Nephron progenitor cell (in vitro differentiated cells): Measurements from ENCODE around the gene OR2AE1.

Experiments used
- DNase-seq: peaks from one replicate; pipeline ENCODE4 v3.0.0; 2021
- H3K27ac Mint-ChIP-seq: 2 replicates; pipeline ENCODE4 v1.8.0; 2021; ENCODE audit warnings: mild to moderate bottlenecking, moderate library complexity, mixed read lengths
- H3K27me3 Mint-ChIP-seq: 2 replicates; pipeline ENCODE4 v1.8.0; 2021; ENCODE audit warnings: mild to moderate bottlenecking, low read depth, mixed read lengths; ENCODE audit not compliant: poor library complexity
- H3K36me3 Mint-ChIP-seq: 2 replicates; pipeline ENCODE4 v1.8.0; 2021; ENCODE audit warnings: low read depth, mixed read lengths
- H3K4me1 Mint-ChIP-seq: 2 replicates; pipeline ENCODE4 v1.8.0; 2021; ENCODE audit warnings: mixed read lengths
- H3K4me3 Mint-ChIP-seq: 2 replicates; pipeline ENCODE4 v1.8.0; 2021; ENCODE audit warnings: mild to moderate bottlenecking, moderate library complexity, mixed read lengths
- H3K9me3 Mint-ChIP-seq: 2 replicates; pipeline ENCODE4 v1.8.0; 2021; ENCODE audit warnings: mild to moderate bottlenecking, moderate library complexity, mixed read lengths
- CTCF ChIP-seq: fragments of 200-600 bp; sonication (generic); IDR thresholded peaks from 2 replicates; pipeline ENCODE4 v1.5.0; 2021; ENCODE audit warnings: antibody characterized with exemption

Gene OR2AE1

GRCh38 chr7:99843808-99844207 is 33.0 kb downstream of the OR2AE1 start:
- DNase-seq: no peak
- Mint-ChIP-seq H3K36me3 (no peaks in the 10 kb centered on the region), H3K4me1 (peaks cover 8% of the 10 kb centered on the region), H3K9me3 (no peaks in the 10 kb centered on the region), H3K4me3 (no peak overlapping the region), H3K27me3 (peaks cover 13% of the 10 kb centered on the region), H3K27ac (no peak overlapping the region)
- no peak for TF ChIP-seq CTCF

GRCh38 chr7:99842926-99843325 is 33.9 kb downstream of the OR2AE1 start:
- Mint-ChIP-seq H3K4me3 (no peak overlapping the region), H3K9me3 (no peaks in the 10 kb centered on the region), H3K36me3 (no peaks in the 10 kb centered on the region), H3K4me1 (peaks cover 8% of the 10 kb centered on the region), H3K27me3 (peaks cover 13% of the 10 kb centered on the region), H3K27ac (no peak overlapping the region)
- no peak for TF ChIP-seq CTCF
- DNase-seq: no peak

- TF ChIP-seq CTCF: no peak
- no peak overlapping the region for H3K4me3 Mint-ChIP-seq
- no peak overlapping the region for H3K27ac Mint-ChIP-seq
- peaks cover 8% of the 10 kb centered on the region for H3K4me1 Mint-ChIP-seq
- peaks cover 8% of the 10 kb centered on the region for H3K27me3 Mint-ChIP-seq
- no peaks in the 10 kb centered on the region for H3K9me3 Mint-ChIP-seq
- DNase-seq: no peak
- H3K36me3 Mint-ChIP-seq: no peaks in the 10 kb centered on the region
These were observed 36.5 kb downstream of the OR2AE1 start for GRCh38 chr7:99840136-99840869.

- H3K36me3 Mint-ChIP-seq: no peaks in the 10 kb centered on the region
- no peak overlapping the region for H3K4me3 Mint-ChIP-seq
- peaks cover 7% of the 10 kb centered on the region for H3K27me3 Mint-ChIP-seq
- no peak overlapping the region for H3K27ac Mint-ChIP-seq
- no peak for TF ChIP-seq CTCF
- no peaks in the 10 kb centered on the region for H3K9me3 Mint-ChIP-seq
- DNase-seq: no peak
- H3K4me1 Mint-ChIP-seq: peaks cover 8% of the 10 kb centered on the region
These were observed 37.4 kb downstream of the OR2AE1 start for GRCh38 chr7:99839287-99840021.

- Mint-ChIP-seq H3K27me3 (peaks cover 11% of the 10 kb centered on the region), H3K4me1 (peaks cover 8% of the 10 kb centered on the region), H3K9me3 (no peaks in the 10 kb centered on the region), H3K36me3 (no peaks in the 10 kb centered on the region), H3K27ac (no peak overlapping the region), H3K4me3 (no peak overlapping the region)
- no peak for TF ChIP-seq CTCF
- DNase-seq: no peak
These were observed 39.0 kb downstream of the OR2AE1 start for GRCh38 chr7:99837649-99838361.
